Measurements from ENCODE around the gene ABCB9. TPM values are rescaled to one million over a fixed set of nuclear protein-coding genes. Genes with fewer than 3 reads are reported as not detected.

The ABCB9 gene
- total and polyA plus RNA-seq, 5 donors from 2014 or later = 0.47 to 5.3 (median 0.91) TPM

- no peak for DNase-seq
- peak overlapping the region in 1 of 3 donors; percentile 59 for H3K27ac Mint-ChIP-seq
Measured at GRCh38 chr12:122991623-122992275, 25.5 kb upstream of the ABCB9 start.

GRCh38 chr12:122990961-122991622, 24.8 kb upstream of the ABCB9 start:
- Histone ChIP-seq H3K27me3 (ENCODE audit: control insufficient read depth, insufficient read depth, low read length) (no peaks in the 10 kb centered on the region), H3K9me3 (ENCODE audit: control insufficient read depth in 2 of 2, low read length in 2 of 2) (no peaks in the 10 kb centered on the region), H3K27ac (ENCODE audit: insufficient read depth, low read length, poor library complexity, severe bottlenecking) (no peak overlapping the region), H3K4me3 (ENCODE audit: low read depth, low read length) (no peak overlapping the region), H3K36me3 (ENCODE audit: control insufficient read depth, insufficient read depth, low read length) (peaks cover 20% of the 10 kb centered on the region), H3K4me1 (ENCODE audit: control insufficient read depth, insufficient read depth, low read length, poor library complexity, severe bottlenecking) (no peaks in the 10 kb centered on the region)
- no peak for DNase-seq
- no peaks in the 10 kb centered on the region for H3K27me3 Mint-ChIP-seq
- H3K27ac Mint-ChIP-seq = peak overlapping the region in 1 of 3 donors; percentile 59
- H3K4me1 Mint-ChIP-seq = no peaks in the 10 kb centered on the region
- no peaks in the 10 kb centered on the region for H3K9me3 Mint-ChIP-seq
- ATAC-seq (ENCODE audit: low read depth in 2 of 2) = no peak
- H3K36me3 Mint-ChIP-seq = peaks cover 3% of the 10 kb centered on the region
- no peak overlapping the region for H3K4me3 Mint-ChIP-seq

More at GRCh38 chr12:122991623-122992275, 25.5 kb upstream of the ABCB9 start:
- ATAC-seq (ENCODE audit: low read depth in 2 of 2) = no peak
- peaks cover 20% of the 10 kb centered on the region for H3K36me3 ChIP-seq (ENCODE audit: control insufficient read depth, insufficient read depth, low read length)
- H3K27ac ChIP-seq (ENCODE audit: insufficient read depth, low read length, poor library complexity, severe bottlenecking) = no peak overlapping the region
- H3K4me3 ChIP-seq (ENCODE audit: low read depth, low read length) = no peak overlapping the region
- no peaks in the 10 kb centered on the region for H3K4me1 ChIP-seq (ENCODE audit: control insufficient read depth, insufficient read depth, low read length, poor library complexity, severe bottlenecking)
- H3K4me3 Mint-ChIP-seq = no peak overlapping the region
- H3K27me3 Mint-ChIP-seq = no peaks in the 10 kb centered on the region
- H3K27me3 ChIP-seq (ENCODE audit: control insufficient read depth, insufficient read depth, low read length) = no peaks in the 10 kb centered on the region
- no peaks in the 10 kb centered on the region for H3K9me3 Mint-ChIP-seq
- peaks cover 2% of the 10 kb centered on the region for H3K36me3 Mint-ChIP-seq
- no peaks in the 10 kb centered on the region for H3K4me1 Mint-ChIP-seq
- H3K9me3 ChIP-seq (ENCODE audit: control insufficient read depth in 2 of 2, low read length in 2 of 2) = no peaks in the 10 kb centered on the region

- no peak for DNase-seq
- Histone ChIP-seq H3K4me3 (ENCODE audit: low read depth, low read length) (no peak overlapping the region), H3K9me3 (ENCODE audit: control insufficient read depth in 2 of 2, low read length in 2 of 2) (no peaks in the 10 kb centered on the region), H3K27me3 (ENCODE audit: control insufficient read depth, insufficient read depth, low read length) (no peaks in the 10 kb centered on the region), H3K27ac (ENCODE audit: insufficient read depth, low read length, poor library complexity, severe bottlenecking) (no peak overlapping the region), H3K36me3 (ENCODE audit: control insufficient read depth, insufficient read depth, low read length) (peaks cover 17% of the 10 kb centered on the region), H3K4me1 (ENCODE audit: control insufficient read depth, insufficient read depth, low read length, poor library complexity, severe bottlenecking) (no peaks in the 10 kb centered on the region)
- no peak for ATAC-seq (ENCODE audit: low read depth in 2 of 2)
- Mint-ChIP-seq H3K27ac (no peak overlapping the region), H3K9me3 (no peaks in the 10 kb centered on the region), H3K4me3 (no peak overlapping the region), H3K36me3 (peaks cover 3% of the 10 kb centered on the region), H3K4me1 (no peaks in the 10 kb centered on the region), H3K27me3 (no peaks in the 10 kb centered on the region)
Measured at GRCh38 chr12:122990561-122990960, 24.3 kb upstream of the ABCB9 start.

GRCh38 chr12:122989874-122990419, 23.7 kb upstream of the ABCB9 start:
- H3K27ac Mint-ChIP-seq = no peak overlapping the region

GRCh38 chr12:122989225-122989839, 23.1 kb upstream of the ABCB9 start:
- H3K9me3 ChIP-seq (ENCODE audit: control insufficient read depth in 2 of 2, low read length in 2 of 2) = no peaks in the 10 kb centered on the region
- Mint-ChIP-seq H3K27ac (no peak overlapping the region), H3K9me3 (no peaks in the 10 kb centered on the region), H3K36me3 (peaks cover 10% of the 10 kb centered on the region), H3K4me3 (peak overlapping the region in 1 of 4 donors; percentile 27), H3K4me1 (peaks cover 0 to 7% (median 3%) of the 10 kb centered on the region in 4 donors), H3K27me3 (no peaks in the 10 kb centered on the region)
- H3K27ac ChIP-seq (ENCODE audit: insufficient read depth, low read length, poor library complexity, severe bottlenecking) = no peak overlapping the region
- peaks cover 7% of the 10 kb centered on the region for H3K4me1 ChIP-seq (ENCODE audit: control insufficient read depth, insufficient read depth, low read length, poor library complexity, severe bottlenecking)
- H3K27me3 ChIP-seq (ENCODE audit: control insufficient read depth, insufficient read depth, low read length) = no peaks in the 10 kb centered on the region
- no peak for ATAC-seq (ENCODE audit: low read depth in 2 of 2)
- H3K4me3 ChIP-seq (ENCODE audit: low read depth, low read length) = no peak overlapping the region
- H3K36me3 ChIP-seq (ENCODE audit: control insufficient read depth, insufficient read depth, low read length) = peaks cover 17% of the 10 kb centered on the region
- no peak for DNase-seq

More at GRCh38 chr12:122989874-122990419, 23.7 kb upstream of the ABCB9 start:
- ATAC-seq (ENCODE audit: low read depth in 2 of 2) = no peak
- no peaks in the 10 kb centered on the region for H3K27me3 ChIP-seq (ENCODE audit: control insufficient read depth, insufficient read depth, low read length)
- no peak overlapping the region for H3K27ac ChIP-seq (ENCODE audit: insufficient read depth, low read length, poor library complexity, severe bottlenecking)
- H3K9me3 Mint-ChIP-seq = no peaks in the 10 kb centered on the region
- H3K4me3 ChIP-seq (ENCODE audit: low read depth, low read length) = no peak overlapping the region
- no peaks in the 10 kb centered on the region for H3K9me3 ChIP-seq (ENCODE audit: control insufficient read depth in 2 of 2, low read length in 2 of 2)
- H3K4me1 ChIP-seq (ENCODE audit: control insufficient read depth, insufficient read depth, low read length, poor library complexity, severe bottlenecking) = peaks cover 1% of the 10 kb centered on the region
- H3K36me3 ChIP-seq (ENCODE audit: control insufficient read depth, insufficient read depth, low read length) = peaks cover 17% of the 10 kb centered on the region
- no peak overlapping the region for H3K4me3 Mint-ChIP-seq
- peaks cover 8% of the 10 kb centered on the region for H3K36me3 Mint-ChIP-seq
- H3K4me1 Mint-ChIP-seq = peaks cover 0 to 1% (median under 1%) of the 10 kb centered on the region in 4 donors
- H3K27me3 Mint-ChIP-seq = no peaks in the 10 kb centered on the region
- no peak for DNase-seq

- Histone ChIP-seq H3K27me3 (ENCODE audit: control insufficient read depth, insufficient read depth, low read length) (no peaks in the 10 kb centered on the region), H3K9me3 (ENCODE audit: control insufficient read depth in 2 of 2, low read length in 2 of 2) (no peaks in the 10 kb centered on the region), H3K4me3 (ENCODE audit: low read depth, low read length) (no peak overlapping the region), H3K36me3 (ENCODE audit: control insufficient read depth, insufficient read depth, low read length) (peaks cover 17% of the 10 kb centered on the region), H3K27ac (ENCODE audit: insufficient read depth, low read length, poor library complexity, severe bottlenecking) (no peak overlapping the region), H3K4me1 (ENCODE audit: control insufficient read depth, insufficient read depth, low read length, poor library complexity, severe bottlenecking) (peaks cover 13% of the 10 kb centered on the region)
- DNase-seq (no peak), ATAC-seq (ENCODE audit: low read depth in 2 of 2) (no peak)
- H3K27ac Mint-ChIP-seq = no peak overlapping the region
- H3K27me3 Mint-ChIP-seq = no peaks in the 10 kb centered on the region
- no peak overlapping the region for H3K4me3 Mint-ChIP-seq
- no peaks in the 10 kb centered on the region for H3K9me3 Mint-ChIP-seq
- H3K4me1 Mint-ChIP-seq = peaks cover 0 to 13% (median 4%) of the 10 kb centered on the region in 4 donors
- peaks cover 10% of the 10 kb centered on the region for H3K36me3 Mint-ChIP-seq
Measured at GRCh38 chr12:122988612-122989212, 22.4 kb upstream of the ABCB9 start.

- Mint-ChIP-seq H3K4me1 (peaks cover 0 to 20% (median 8%) of the 10 kb centered on the region in 4 donors), H3K27me3 (no peaks in the 10 kb centered on the region), H3K4me3 (peak overlapping the region in 1 of 4 donors; percentile 25)
Measured at GRCh38 chr12:122988036-122988435, 21.8 kb upstream of the ABCB9 start.

More at GRCh38 chr12:122988036-122988435, 21.8 kb upstream of the ABCB9 start:
- Histone ChIP-seq H3K4me1 (ENCODE audit: control insufficient read depth, insufficient read depth, low read length, poor library complexity, severe bottlenecking) (peaks cover 20% of the 10 kb centered on the region), H3K27ac (ENCODE audit: insufficient read depth, low read length, poor library complexity, severe bottlenecking) (no peak overlapping the region), H3K9me3 (ENCODE audit: control insufficient read depth in 2 of 2, low read length in 2 of 2) (no peaks in the 10 kb centered on the region), H3K4me3 (ENCODE audit: low read depth, low read length) (no peak overlapping the region), H3K27me3 (ENCODE audit: control insufficient read depth, insufficient read depth, low read length) (no peaks in the 10 kb centered on the region), H3K36me3 (ENCODE audit: control insufficient read depth, insufficient read depth, low read length) (peaks cover 19% of the 10 kb centered on the region)
- Mint-ChIP-seq H3K9me3 (no peaks in the 10 kb centered on the region), H3K36me3 (peaks cover 10% of the 10 kb centered on the region), H3K27ac (peak overlapping the region in 1 of 3 donors; percentile 80)
- ATAC-seq (ENCODE audit: low read depth in 2 of 2) (no peak), DNase-seq (no peak)

Measured in CD4-positive, CD25-positive, alpha-beta regulatory T cell (primary cell).